Measurements from ENCODE around the gene OTP.

The OTP gene

DNA sequence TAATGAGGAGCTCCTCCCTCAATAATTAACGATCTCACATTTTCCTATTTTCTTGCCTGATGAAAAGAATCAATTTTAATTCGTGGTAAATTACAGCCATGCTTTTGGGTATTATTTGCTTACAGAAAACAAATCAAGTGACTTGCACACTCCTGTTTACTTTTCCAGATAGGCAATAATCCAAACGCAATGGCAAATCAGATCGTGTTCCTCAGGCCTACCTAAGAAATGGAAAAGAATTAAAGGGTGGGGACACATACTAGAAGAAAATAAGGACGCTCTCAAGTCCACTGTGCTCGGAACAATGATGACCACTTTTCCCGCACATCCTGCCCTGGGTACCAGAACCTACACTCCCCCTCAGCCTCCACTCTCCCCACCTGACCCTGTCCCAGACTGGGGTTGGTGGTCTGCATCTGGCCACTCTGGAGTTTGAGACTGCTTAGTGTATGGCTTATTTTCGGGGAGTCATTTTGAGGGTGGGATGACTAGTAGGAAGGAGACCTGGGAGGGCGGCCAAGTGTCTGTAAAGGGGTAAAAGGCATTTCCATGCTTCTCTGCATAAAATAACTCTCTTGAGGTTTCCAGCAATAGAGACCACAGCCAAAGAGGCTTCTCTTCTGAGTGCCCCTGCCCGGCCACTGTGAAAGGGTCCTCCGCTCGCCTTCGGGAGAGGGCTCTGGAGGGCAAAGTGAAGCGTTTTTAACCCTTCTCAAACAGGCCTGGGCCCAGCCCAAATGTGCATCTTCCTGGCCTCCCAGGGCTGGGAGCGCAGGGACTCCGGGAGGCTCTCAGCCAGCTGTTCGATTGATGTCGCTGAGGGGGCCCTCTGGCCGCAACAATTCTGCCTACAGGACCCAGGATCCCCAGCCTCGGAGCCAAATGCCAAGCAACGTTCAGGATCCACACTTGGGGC is 4.5 kb upstream of the OTP start:
- TF ChIP-seq ZNF565 (CRISPR knock-in tag; conservative IDR thresholded peaks at IDR 0.05; ENCODE audit: low read depth) (no peak), CSDC2 (CRISPR knock-in tag; IDR thresholded peaks at IDR 0.05) (no peak), OSR1 (CRISPR knock-in tag; IDR thresholded peaks at IDR 0.05) (no peak), PPARA (CRISPR knock-in tag; IDR thresholded peaks at IDR 0.05; ENCODE audit: borderline replicate concordance) (no peak), TOX (CRISPR knock-in tag; IDR thresholded peaks at IDR 0.05; ENCODE audit: borderline replicate concordance) (no peak), RARB (CRISPR knock-in tag; IDR thresholded peaks at IDR 0.05) (no peak)
- TF ChIP-seq, protein P1, sequence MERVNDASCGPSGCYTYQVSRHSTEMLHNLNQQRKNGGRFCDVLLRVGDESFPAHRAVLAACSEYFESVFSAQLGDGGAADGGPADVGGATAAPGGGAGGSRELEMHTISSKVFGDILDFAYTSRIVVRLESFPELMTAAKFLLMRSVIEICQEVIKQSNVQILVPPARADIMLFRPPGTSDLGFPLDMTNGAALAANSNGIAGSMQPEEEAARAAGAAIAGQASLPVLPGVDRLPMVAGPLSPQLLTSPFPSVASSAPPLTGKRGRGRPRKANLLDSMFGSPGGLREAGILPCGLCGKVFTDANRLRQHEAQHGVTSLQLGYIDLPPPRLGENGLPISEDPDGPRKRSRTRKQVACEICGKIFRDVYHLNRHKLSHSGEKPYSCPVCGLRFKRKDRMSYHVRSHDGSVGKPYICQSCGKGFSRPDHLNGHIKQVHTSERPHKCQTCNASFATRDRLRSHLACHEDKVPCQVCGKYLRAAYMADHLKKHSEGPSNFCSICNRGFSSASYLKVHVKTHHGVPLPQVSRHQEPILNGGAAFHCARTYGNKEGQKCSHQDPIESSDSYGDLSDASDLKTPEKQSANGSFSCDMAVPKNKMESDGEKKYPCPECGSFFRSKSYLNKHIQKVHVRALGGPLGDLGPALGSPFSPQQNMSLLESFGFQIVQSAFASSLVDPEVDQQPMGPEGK (CRISPR knock-in tag; IDR thresholded peaks at IDR 0.05; ENCODE audit: borderline replicate concordance), result no peak
- TF ChIP-seq, protein P2, sequence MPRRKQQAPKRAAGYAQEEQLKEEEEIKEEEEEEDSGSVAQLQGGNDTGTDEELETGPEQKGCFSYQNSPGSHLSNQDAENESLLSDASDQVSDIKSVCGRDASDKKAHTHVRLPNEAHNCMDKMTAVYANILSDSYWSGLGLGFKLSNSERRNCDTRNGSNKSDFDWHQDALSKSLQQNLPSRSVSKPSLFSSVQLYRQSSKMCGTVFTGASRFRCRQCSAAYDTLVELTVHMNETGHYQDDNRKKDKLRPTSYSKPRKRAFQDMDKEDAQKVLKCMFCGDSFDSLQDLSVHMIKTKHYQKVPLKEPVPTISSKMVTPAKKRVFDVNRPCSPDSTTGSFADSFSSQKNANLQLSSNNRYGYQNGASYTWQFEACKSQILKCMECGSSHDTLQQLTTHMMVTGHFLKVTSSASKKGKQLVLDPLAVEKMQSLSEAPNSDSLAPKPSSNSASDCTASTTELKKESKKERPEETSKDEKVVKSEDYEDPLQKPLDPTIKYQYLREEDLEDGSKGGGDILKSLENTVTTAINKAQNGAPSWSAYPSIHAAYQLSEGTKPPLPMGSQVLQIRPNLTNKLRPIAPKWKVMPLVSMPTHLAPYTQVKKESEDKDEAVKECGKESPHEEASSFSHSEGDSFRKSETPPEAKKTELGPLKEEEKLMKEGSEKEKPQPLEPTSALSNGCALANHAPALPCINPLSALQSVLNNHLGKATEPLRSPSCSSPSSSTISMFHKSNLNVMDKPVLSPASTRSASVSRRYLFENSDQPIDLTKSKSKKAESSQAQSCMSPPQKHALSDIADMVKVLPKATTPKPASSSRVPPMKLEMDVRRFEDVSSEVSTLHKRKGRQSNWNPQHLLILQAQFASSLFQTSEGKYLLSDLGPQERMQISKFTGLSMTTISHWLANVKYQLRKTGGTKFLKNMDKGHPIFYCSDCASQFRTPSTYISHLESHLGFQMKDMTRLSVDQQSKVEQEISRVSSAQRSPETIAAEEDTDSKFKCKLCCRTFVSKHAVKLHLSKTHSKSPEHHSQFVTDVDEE (CRISPR knock-in tag; IDR thresholded peaks at IDR 0.05), result no peak
- ATAC-seq, result no peak

DNA sequence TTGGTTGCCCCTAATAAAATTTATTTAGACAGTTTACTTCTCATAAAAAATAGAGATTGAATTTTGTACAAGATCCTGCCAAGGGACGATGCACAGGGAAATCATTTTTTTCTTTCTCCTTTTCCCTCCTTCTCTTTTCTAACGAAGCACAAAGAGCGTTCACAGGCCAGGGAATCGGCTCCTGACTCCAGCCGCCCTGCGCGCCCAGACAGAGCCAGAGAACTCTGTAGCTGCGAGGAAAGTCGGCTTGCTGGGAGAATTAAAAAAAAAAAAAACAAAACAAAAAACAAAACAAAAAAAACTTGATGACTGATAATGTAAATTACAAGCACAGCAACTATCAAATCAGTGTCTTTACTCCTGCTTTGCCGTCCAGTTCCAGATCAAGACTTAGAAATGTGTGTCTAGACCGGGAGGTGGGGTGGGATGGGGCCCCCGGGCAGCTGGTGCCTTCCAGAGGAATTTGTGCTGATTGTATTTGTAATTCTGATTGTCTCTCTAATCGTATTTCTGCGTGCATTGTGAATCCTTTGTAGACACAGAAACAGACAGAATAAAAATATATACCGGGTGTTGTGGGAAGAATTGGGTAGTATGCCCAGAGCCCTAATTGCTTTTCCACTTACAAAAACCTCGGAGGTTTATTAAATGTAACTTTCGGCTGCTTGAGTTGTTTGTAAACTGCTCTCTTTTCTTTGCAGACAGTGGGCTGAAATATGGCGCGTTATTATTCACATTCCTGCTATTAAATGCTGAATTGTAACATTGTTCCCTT is 3.6 kb upstream of the OTP start:
- no peak for ATAC-seq

DNA sequence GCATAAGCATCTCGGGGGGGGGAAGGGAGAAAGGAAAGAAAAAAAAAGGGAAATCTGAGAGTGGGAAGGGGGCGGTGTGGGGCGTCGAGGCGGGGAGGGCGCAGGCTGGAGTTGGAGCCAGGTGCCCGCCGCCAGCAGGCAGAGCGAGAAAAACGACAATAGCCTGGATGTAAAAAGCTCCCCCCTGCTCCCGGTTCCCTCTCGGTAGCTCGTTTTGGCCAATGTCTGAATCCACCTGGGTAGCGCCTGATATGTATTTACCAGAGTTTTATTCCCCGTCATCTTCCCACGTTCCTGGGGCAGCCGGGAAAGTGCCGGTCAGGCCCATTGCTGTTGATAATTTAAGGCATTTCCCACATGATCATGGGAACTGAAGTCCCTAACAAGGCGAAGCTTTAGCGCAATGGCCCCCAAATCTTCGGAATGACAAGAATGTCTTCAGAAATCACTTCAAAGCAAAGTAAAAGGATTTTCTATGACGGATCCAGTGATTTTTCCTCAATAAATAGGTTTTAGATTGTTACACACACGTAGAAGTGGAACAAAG is 3.0 kb upstream of the OTP start:
- TF ChIP-seq ZC3H10 (CRISPR knock-in tag; IDR thresholded peaks at IDR 0.05) (no peak), TOX (CRISPR knock-in tag; IDR thresholded peaks at IDR 0.05; ENCODE audit: borderline replicate concordance) (no peak), RARB (CRISPR knock-in tag; IDR thresholded peaks at IDR 0.05) (no peak), ZNF565 (CRISPR knock-in tag; conservative IDR thresholded peaks at IDR 0.05; ENCODE audit: low read depth) (no peak), SNAI2 (CRISPR knock-in tag; IDR thresholded peaks at IDR 0.05) (no peak), BACH2 (CRISPR knock-in tag; IDR thresholded peaks at IDR 0.05; ENCODE audit: borderline replicate concordance) (no peak), ISL1 (CRISPR knock-in tag; IDR thresholded peaks at IDR 0.05) (no peak)
- TF ChIP-seq, protein P3, sequence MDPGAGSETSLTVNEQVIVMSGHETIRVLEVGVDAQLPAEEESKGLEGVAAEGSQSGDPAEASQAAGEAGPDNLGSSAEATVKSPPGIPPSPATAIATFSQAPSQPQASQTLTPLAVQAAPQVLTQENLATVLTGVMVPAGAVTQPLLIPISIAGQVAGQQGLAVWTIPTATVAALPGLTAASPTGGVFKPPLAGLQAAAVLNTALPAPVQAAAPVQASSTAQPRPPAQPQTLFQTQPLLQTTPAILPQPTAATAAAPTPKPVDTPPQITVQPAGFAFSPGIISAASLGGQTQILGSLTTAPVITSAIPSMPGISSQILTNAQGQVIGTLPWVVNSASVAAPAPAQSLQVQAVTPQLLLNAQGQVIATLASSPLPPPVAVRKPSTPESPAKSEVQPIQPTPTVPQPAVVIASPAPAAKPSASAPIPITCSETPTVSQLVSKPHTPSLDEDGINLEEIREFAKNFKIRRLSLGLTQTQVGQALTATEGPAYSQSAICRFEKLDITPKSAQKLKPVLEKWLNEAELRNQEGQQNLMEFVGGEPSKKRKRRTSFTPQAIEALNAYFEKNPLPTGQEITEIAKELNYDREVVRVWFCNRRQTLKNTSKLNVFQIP (CRISPR knock-in tag; IDR thresholded peaks at IDR 0.05; ENCODE audit: borderline replicate concordance, low read depth), result no peak
- TF ChIP-seq, protein P2 (CRISPR knock-in tag; IDR thresholded peaks at IDR 0.05), result no peak
- TF ChIP-seq, protein P4, sequence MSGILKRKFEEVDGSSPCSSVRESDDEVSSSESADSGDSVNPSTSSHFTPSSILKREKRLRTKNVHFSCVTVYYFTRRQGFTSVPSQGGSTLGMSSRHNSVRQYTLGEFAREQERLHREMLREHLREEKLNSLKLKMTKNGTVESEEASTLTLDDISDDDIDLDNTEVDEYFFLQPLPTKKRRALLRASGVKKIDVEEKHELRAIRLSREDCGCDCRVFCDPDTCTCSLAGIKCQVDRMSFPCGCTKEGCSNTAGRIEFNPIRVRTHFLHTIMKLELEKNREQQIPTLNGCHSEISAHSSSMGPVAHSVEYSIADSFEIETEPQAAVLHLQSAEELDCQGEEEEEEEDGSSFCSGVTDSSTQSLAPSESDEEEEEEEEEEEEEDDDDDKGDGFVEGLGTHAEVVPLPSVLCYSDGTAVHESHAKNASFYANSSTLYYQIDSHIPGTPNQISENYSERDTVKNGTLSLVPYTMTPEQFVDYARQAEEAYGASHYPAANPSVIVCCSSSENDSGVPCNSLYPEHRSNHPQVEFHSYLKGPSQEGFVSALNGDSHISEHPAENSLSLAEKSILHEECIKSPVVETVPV (CRISPR knock-in tag; IDR thresholded peaks at IDR 0.05), result no peak
- TF ChIP-seq, protein P5, sequence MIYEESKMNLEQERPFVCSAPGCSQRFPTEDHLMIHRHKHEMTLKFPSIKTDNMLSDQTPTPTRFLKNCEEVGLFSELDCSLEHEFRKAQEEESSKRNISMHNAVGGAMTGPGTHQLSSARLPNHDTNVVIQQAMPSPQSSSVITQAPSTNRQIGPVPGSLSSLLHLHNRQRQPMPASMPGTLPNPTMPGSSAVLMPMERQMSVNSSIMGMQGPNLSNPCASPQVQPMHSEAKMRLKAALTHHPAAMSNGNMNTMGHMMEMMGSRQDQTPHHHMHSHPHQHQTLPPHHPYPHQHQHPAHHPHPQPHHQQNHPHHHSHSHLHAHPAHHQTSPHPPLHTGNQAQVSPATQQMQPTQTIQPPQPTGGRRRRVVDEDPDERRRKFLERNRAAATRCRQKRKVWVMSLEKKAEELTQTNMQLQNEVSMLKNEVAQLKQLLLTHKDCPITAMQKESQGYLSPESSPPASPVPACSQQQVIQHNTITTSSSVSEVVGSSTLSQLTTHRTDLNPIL (CRISPR knock-in tag; IDR thresholded peaks at IDR 0.05; ENCODE audit: low read depth), result no peak
- ATAC-seq, result no peak

More for the DNA sequence above, 3.6 kb upstream of the OTP start:
- TF ChIP-seq CSDC2 (CRISPR knock-in tag; IDR thresholded peaks at IDR 0.05) (no peak), GLIS3 (CRISPR knock-in tag; IDR thresholded peaks at IDR 0.05) (no peak), BACH2 (CRISPR knock-in tag; IDR thresholded peaks at IDR 0.05; ENCODE audit: borderline replicate concordance) (no peak)

All from SK-N-SH treated with all-trans-retinoic acid at 6 μM for 48 hours (cell line).